Measurements from ENCODE around the gene PSENEN.
"Not testable (repeated sequence)": the region's sequence is repeated elsewhere in the genome, so short reads cannot be mapped to it uniquely, and the experiment has no call there.

PSENEN gene

DNA sequence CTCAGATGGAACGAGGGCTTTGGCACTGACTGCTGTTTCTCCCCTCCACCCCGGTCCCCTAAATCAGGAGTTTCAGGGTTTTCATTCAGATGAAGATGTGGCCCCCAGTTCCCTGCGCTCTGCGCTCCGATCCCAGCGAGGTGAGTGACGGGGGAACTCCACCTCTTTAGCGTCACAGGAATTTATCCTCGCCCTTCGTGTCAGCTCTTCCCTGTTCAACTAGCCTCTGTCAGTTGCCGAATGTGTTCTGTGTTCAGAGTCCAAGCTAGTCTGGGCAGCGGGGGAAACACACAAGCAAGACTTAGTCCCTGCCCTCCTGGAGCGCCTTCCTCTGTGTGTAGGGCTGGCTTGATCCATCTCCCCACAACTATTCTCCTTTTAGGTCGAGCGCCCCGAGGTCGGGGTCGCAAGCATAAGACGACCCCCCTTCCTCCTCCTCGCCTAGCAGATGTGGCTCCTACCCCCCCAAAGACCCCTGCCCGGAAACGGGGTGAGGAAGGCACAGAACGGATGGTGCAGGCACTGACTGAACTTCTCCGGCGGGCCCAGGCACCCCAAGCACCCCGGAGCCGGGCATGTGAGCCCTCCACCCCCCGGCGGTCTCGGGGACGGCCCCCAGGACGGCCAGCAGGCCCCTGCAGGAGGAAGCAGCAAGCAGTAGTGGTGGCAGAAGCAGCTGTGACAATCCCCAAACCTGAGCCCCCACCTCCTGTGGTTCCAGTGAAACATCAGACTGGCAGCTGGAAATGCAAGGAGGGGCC lies 25.9 kb upstream of the PSENEN start:
- DNase-seq = no peak

DNA sequence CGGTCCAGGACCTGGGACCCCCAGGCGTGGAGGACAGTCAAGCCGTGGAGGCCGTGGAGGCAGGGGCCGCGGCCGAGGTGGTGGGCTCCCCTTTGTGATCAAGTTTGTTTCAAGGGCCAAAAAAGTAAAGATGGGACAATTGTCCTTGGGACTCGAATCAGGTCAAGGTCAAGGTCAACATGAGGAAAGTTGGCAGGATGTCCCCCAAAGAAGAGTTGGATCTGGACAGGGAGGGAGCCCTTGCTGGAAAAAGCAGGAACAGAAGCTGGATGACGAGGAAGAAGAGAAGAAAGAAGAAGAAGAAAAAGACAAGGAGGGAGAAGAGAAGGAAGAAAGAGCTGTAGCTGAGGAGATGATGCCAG lies 25.3 kb upstream of the PSENEN start:
- no peak for DNase-seq

DNA sequence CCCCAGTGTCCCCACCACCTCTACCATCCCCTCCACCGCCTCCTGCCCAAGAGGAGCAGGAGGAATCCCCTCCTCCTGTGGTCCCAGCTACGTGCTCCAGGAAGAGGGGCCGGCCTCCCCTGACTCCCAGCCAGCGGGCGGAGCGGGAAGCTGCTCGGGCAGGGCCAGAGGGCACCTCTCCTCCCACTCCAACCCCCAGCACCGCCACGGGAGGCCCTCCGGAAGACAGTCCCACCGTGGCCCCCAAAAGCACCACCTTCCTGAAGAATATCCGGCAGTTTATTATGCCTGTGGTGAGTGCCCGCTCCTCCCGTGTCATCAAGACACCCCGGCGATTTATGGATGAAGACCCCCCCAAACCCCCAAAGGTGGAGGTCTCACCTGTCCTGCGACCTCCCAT lies 24.8 kb upstream of the PSENEN start:
- no peak for DNase-seq

DNA sequence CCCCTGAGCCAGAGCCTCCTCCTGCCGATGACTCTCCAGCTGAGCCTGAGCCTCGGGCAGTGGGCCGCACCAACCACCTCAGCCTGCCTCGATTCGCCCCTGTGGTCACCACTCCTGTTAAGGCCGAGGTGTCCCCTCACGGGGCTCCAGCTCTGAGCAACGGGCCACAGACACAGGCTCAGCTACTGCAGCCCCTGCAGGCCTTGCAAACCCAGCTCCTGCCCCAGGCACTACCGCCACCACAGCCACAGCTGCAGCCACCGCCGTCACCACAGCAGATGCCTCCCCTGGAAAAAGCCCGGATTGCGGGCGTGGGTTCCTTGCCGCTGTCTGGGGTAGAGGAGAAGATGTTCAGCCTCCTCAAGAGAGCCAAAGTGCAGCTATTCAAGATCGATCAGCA lies 24.1 kb upstream of the PSENEN start:
- DNase-seq = no peak

DNA sequence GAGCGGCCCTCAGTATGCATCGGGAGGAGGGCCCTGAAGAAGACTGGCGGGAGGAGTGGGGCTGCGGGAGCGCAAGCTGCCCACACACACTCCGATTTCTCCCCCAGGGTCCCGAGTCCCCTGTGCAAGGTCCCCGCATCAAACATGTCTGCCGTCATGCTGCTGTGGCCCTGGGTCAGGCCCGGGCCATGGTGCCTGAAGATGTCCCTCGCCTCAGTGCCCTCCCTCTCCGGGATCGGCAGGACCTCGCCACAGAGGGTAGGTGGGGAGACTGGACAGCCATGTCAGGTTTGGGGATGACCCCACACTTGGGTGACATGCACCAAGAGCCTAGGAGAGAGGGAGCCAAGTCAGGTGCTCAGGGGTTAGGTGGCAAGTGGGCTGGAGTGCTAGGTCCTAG lies 23.0 kb upstream of the PSENEN start:
- no peak for DNase-seq

DNA sequence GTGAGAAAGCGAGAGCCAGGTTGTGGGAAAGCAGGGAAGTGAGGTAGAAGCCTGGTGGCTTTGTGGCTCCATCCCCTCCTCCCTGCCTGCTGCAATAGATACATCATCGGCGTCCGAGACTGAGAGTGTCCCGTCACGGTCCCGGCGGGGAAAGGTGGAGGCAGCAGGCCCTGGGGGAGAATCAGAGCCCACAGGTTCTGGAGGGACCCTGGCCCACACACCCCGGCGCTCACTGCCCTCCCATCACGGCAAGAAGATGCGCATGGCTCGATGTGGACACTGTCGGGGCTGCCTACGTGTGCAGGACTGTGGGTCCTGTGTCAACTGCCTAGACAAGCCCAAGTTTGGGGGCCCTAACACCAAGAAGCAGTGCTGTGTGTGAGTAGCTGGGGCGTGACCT lies 22.6 kb upstream of the PSENEN start:
- DNase-seq = no peak

DNA sequence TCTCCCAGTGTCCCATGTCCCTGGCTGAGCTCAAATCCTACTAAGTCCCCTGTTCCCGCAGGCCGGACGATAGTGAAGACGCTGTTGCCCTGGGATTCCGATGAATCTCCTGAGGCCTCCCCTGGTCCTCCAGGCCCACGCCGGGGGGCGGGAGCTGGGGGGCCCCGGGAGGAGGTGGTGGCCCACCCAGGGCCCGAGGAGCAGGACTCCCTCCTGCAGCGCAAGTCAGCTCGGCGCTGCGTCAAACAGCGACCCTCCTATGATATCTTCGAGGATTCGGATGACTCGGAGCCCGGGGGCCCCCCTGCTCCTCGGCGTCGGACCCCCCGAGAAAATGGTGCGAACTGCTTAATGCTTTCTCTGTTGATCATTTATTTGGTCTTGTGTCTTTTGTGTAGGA lies 21.8 kb upstream of the PSENEN start:
- DNase-seq = no peak

DNA sequence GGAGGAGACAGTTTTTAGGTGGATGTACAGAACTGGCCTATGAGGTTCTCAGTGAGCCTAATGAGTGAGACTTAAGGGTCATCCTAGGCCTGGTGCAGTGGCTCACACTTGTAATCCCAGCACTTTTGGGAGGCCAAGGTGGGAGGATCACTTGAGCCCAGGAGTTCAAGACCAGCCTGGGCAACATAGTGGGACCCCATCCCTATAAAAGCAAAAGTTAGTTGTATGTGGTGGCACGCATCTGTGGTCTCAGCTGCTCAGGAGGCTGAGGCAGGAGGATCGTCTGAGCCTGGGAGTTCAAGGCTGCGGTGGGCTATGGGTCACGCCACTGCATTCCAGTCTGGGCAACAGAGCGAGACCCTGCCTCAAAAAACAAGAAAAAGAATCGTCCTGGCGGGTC lies 21.3 kb upstream of the PSENEN start:
- DNase-seq = not testable (repeated sequence)

DNA sequence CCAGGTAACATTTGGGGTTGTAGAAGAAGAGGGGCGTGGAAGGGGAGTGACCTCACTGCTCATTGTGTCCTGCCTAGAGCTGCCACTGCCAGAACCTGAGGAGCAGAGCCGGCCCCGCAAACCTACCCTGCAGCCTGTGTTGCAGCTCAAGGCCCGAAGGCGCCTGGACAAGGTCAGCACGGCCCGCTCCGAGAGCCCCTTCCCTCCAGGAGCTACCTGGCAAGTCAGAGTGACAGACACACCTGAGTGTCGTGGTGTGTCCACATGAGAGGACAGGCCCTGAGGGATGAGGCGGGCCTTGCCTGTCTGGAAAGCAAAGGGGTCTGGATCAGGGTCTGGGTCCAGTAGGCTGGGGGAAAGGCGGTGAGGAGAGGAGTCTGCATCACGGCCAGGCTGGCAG lies 20.9 kb upstream of the PSENEN start:
- no peak for DNase-seq

DNA sequence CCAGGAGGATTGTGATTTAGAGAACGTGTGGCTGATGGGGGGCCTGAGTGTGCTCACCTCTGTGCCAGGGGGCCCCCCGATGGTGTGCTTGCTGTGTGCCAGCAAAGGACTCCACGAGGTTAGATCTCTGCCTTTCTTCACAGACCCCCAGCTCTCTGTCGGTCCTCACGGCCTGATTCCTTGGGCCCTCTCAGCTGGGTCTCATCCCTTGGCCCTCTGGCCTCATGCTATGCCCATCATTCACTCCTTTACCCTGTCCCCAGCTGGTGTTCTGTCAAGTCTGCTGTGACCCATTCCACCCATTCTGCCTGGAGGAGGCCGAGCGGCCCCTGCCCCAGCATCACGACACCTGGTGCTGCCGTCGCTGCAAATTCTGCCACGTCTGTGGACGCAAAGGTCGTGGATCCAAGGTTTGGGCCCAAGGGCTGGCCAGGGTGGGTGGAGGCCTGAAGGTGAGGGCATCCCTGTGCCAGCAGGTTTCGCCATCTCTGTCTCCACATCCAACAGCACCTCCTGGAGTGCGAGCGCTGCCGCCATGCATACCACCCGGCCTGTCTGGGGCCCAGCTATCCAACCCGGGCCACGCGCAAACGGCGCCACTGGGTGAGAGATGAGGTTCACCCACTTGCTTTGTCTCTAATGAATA lies 20.1 kb upstream of the PSENEN start:
- no peak for DNase-seq

DNA sequence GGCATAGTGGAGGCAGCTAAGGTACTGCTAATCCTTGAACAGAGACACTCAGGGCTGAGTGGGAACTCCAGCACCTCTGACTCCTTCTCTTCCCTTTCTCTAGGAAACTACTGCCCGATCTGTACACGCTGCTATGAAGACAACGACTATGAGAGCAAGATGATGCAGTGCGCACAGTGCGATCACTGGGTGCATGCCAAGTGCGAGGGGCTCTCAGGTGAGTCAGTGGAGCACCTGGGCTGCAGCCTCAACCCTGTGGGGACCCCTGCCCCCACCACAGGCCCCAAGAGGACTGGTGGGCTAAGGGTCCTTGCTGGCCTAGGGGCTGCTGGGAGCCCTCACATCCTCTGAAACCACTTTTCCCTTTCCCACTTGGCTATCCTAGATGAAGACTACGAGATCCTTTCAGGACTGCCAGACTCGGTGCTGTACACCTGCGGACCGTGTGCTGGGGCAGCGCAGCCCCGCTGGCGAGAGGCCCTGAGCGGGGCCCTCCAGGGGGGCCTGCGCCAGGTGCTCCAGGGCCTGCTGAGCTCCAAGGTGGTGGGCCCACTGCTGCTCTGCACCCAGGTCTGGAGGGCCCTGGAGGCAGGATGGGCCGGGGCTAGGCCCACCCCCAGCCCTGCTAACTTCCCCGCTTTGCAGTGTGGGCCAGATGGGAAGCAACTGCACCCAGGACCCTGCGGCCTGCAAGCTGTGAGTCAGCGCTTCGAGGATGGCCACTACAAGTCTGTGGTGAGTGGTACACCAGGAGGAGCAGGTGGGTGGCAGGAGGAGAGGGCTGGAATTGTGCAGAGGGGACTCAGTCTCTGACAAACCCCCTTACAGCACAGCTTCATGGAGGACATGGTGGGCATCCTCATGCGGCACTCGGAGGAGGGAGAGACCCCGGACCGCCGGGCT lies 18.1 kb upstream of the PSENEN start:
- no peak for DNase-seq

DNA sequence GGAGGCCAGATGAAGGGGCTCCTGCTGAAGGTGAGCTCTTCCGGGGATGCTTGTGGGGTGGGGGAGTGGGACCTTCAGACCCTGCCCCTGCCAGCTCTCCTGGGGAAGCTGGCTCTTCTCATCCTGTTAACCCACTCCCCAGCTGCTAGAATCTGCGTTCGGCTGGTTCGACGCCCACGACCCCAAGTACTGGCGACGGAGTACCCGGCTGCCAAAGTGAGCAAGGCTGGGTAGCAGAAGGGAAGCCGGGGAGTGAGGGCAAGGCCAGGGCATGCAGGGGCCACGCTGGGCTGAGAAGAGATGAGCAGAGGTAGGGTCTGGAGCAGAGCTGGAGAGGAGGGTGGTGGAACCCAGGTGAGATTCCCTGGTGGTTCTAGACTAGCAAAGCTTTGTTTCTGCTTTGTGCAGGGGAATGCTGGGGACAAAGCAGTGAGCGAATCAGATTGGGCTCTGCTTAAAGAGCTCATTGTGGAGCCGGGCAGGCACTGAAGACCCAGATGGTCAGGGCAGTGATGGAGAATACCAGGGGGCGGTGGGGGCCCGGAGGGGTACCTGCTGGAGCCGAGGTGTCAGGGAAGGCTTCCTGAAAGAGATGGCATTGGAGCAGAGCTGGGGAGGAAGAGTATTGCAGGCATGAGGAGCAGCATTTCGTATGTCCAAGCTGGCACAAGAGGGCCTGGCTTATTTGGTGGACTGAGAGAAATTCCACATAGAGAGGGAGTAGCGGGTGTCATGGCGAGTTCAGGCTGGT lies 17.3 kb upstream of the PSENEN start:
- no peak for DNase-seq

DNA sequence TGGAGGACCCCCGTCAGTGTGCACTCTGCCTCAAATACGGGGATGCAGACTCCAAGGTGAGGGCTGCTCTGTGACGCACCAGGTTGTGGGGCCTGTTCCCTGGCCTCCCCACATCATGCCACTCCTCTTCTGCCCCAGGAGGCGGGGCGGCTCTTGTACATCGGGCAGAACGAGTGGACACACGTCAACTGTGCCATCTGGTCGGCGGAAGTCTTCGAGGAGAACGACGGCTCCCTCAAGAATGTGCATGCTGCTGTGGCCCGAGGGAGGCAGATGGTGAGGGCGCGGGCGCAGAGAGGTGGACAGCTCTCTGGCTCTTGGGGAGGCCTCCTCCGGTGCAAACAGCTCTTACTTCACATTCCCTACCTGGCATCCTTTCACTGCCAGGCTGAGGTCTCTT lies 16.4 kb upstream of the PSENEN start:
- no peak for DNase-seq

DNA sequence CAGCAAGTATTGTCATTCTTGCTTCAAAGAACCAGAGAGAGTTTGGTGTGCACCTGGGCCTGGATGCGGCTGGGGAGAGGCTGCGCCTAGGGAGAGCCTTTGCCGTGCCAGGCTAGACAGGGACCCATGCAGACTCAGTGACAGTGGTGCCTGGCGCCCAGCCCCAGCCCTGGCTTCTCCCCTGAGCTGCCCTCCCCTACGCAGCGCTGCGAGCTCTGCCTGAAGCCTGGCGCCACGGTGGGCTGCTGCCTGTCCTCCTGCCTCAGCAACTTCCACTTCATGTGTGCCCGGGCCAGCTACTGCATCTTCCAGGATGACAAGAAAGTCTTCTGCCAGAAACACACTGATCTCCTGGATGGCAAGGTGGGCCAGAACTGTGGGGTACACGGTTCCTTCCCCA lies 15.7 kb upstream of the PSENEN start:
- no peak for DNase-seq

DNA sequence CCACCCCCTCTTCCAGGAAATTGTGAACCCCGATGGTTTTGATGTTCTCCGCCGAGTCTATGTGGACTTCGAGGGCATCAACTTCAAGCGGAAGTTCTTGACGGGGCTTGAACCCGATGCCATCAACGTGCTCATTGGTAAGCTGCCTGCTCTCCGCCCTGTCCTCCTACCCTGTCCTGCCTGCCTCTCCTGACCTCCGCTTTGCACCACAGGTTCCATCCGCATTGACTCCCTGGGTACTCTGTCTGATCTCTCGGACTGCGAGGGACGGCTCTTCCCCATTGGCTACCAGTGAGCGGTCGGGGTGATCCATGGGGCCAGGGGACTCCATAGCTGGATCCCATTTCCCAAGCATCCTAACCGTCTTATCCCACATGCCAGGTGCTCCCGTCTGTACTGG lies 15.1 kb upstream of the PSENEN start:
- no peak for DNase-seq

DNA sequence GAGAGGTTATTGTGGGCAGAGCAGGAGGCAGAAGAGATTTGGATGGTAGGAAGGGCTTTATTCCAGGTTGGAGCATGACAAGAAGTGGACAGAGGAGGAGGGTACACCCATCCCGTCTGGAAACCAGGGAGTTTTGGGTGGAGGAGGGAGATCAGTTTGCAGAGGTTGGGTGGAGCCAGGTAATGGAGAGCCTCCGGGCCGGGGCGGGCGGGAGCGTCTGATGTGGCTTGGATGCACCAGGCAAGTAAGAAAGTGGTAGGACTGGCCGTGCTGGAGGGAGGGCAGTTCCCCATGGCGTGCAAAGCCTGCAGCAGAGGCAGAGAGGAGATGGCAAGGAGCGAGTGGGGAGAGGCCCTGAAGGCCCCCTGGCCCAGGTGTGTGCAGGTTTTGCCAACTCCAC lies 14.1 kb upstream of the PSENEN start:
- DNase-seq = no peak

DNA sequence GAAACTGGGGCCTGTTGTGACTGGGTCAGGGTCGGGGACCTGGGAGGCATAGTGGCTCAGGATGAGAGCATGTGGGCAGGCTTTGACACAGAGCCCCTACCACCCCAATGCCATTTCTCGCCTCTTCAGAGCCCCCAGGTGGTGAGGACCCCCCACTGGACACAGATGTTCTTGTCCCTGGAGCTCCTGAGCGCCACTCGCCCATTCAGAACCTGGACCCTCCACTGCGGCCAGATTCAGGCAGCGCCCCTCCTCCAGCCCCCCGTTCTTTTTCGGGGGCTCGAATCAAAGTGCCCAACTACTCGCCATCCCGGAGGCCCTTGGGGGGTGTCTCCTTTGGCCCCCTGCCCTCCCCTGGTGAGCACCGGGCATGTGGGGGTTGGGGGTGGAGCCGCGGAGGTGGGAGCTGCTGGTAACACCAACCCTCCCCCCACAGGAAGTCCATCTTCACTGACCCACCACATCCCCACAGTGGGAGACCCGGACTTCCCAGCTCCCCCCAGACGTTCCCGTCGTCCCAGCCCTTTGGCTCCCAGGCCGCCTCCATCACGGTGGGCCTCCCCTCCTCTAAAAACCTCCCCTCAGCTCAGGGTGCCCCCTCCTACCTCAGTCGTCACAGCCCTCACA lies 13.6 kb upstream of the PSENEN start:
- no peak for DNase-seq

DNA sequence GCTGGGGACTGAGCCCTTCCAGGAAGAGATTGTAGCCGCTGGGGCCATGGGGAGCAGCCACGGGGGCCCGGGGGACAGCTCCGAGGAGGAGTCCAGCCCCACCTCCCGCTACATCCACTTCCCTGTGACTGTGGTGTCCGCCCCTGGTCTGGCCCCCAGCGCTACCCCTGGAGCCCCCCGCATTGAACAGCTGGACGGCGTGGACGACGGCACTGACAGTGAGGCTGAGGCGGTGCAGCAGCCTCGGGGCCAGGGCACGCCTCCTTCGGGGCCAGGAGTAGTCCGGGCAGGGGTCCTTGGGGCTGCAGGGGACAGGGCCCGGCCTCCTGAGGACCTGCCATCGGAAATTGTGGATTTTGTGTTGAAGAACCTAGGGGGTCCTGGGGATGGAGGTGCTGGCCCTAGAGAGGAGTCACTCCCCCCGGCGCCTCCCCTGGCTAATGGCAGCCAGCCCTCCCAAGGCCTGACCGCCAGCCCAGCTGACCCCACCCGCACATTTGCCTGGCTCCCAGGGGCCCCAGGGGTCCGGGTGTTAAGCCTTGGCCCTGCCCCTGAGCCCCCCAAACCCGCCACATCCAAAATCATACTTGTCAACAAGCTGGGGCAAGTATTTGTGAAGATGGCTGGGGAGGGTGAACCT lies 12.8 kb upstream of the PSENEN start:
- DNase-seq = no peak

DNA sequence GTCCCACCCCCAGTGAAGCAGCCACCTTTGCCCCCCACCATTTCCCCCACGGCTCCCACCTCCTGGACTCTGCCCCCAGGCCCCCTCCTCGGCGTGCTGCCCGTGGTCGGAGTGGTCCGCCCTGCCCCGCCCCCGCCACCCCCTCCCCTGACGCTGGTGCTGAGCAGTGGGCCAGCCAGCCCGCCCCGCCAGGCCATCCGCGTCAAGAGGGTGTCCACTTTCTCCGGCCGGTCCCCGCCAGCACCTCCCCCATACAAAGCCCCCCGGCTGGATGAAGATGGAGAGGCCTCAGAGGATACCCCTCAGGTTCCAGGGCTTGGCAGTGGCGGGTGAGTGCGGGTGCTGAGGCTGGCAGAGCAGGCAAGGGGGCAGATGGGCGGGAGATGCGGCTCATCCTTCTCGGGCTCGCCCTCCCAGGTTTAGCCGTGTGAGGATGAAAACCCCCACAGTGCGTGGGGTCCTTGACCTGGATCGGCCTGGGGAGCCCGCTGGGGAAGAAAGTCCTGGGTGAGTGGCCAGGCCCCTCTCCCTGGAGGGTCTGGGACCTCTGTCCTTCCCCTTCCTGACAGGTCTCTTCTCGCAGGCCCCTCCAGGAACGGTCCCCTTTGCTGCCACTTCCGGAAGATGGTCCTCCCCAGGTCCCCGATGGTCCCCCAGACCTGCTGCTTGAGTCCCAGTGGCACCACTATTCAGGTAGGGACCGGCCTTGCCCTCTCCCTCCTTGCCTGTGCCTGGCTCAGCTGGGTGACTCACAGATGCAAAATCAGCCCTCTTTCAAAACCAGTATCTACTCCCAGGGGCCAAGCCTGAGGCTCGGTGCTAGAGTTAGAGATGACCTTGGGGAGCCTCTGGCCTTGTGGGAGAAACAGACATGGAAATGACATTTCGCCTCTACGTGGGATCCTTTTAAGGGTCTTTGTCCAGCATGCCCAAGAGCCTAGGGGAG lies 12.0 kb upstream of the PSENEN start:
- DNase-seq = no peak

DNA sequence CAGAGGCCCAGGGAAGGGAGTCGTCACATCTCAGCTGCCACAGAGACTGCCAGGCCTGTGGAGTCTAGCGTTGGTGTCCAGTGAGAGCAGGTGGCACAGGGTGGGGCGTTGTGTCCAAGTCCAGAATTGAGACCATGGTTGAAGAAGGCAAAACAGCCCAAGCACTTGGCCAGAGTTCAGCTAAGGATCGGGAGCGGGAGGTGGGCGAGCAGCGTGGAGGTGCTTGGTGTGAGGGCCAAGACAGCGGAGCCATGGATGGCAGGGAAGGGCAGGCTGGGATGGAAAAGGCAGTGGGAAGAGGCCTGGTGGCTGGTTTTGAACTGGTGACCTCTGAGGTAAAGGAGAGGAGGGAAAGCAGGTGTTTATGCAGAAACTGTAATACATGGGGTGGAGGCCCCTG lies 11.2 kb upstream of the PSENEN start:
- no peak for DNase-seq

DNA sequence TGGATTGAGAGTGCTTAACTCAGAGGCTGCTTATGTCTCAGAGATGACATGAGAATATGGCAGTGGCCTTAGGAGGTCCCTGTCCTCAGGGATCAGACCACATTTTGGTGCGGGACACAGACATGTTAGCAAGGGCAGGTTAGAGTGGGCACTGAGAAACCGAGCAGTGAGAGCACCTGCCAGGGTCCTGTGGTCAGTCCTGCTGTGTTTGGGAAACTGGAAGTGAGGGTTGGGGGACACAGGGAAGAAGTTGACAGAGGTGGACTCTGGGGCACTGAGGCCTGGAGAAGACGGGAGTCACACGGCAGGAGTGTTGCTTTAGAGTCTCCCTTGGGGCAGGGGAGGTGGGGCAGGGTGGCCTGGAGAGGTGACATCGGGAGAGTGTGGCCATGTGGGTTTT lies 10.6 kb upstream of the PSENEN start:
- DNase-seq = no peak
